Activated T-cell treated with anti-CD3 and anti-CD28 coated beads for 4 hours (primary cell): ENCODE results near the gene IGSF21.
"Not testable (repeated sequence)": the region's sequence is repeated elsewhere in the genome, so short reads cannot be mapped to it uniquely, and the experiment has no call there.

ENCODE experiments used
- DNase-seq: peaks from one replicate; pipeline ENCODE4 v3.0.0-alpha.2; 2020

Gene IGSF21

GRCh38 chr1:18340158-18340764 lies 232.7 kb downstream of the IGSF21 start:
- DNase-seq: no peak

- DNase-seq: no peak
Observed at GRCh38 chr1:18340787-18341186, 233.2 kb downstream of the IGSF21 start.

- DNase-seq: no peak
Observed at GRCh38 chr1:18341291-18342069, 233.9 kb downstream of the IGSF21 start.

GRCh38 chr1:18342744-18343143 lies 235.1 kb downstream of the IGSF21 start:
- DNase-seq: no peak

- no peak for DNase-seq
Observed at GRCh38 chr1:18343581-18343980, 236.0 kb downstream of the IGSF21 start.

GRCh38 chr1:18344755-18345154 lies 237.2 kb downstream of the IGSF21 start:
- no peak for DNase-seq

GRCh38 chr1:18347559-18347958 lies 240.0 kb downstream of the IGSF21 start:
- no peak for DNase-seq

- DNase-seq: no peak
Observed at GRCh38 chr1:18348354-18348753, 240.8 kb downstream of the IGSF21 start.

GRCh38 chr1:18350747-18351146 lies 243.1 kb downstream of the IGSF21 start:
- no peak for DNase-seq

GRCh38 chr1:18351735-18352134 lies 244.1 kb downstream of the IGSF21 start:
- no peak for DNase-seq

- DNase-seq: no peak
Observed at GRCh38 chr1:18352636-18353265, 245.2 kb downstream of the IGSF21 start.

GRCh38 chr1:18353528-18353927 lies 245.9 kb downstream of the IGSF21 start:
- DNase-seq: no peak

GRCh38 chr1:18353992-18354391 lies 246.4 kb downstream of the IGSF21 start:
- no peak for DNase-seq

GRCh38 chr1:18354612-18355011 lies 247.0 kb downstream of the IGSF21 start:
- no peak for DNase-seq

GRCh38 chr1:18357622-18358230 lies 250.1 kb downstream of the IGSF21 start:
- DNase-seq: no peak

- DNase-seq: no peak
Observed at GRCh38 chr1:18358600-18358999, 251.0 kb downstream of the IGSF21 start.

- no peak for DNase-seq
Observed at GRCh38 chr1:18360251-18360650, 252.7 kb downstream of the IGSF21 start.

GRCh38 chr1:18362150-18362549 lies 254.6 kb downstream of the IGSF21 start:
- DNase-seq: no peak

- no peak for DNase-seq
Observed at GRCh38 chr1:18363436-18363835, 255.8 kb downstream of the IGSF21 start.

- DNase-seq: no peak
Observed at GRCh38 chr1:18365099-18365705, 257.6 kb downstream of the IGSF21 start.

- DNase-seq: not testable (repeated sequence)
Observed at GRCh38 chr1:18372505-18372904, 264.9 kb downstream of the IGSF21 start.

- DNase-seq: no peak
Observed at GRCh38 chr1:18373151-18373550, 265.6 kb downstream of the IGSF21 start.

GRCh38 chr1:18373882-18374493 lies 266.4 kb downstream of the IGSF21 start:
- no peak for DNase-seq
